Stimulated activated CD4-positive, alpha-beta T cell treated with anti-CD3 and anti-CD28 coated beads, Interleukin-12 subunit alpha, Interleukin-12 subunit beta, amount 100 ng/mL, for 4 hours (primary cell): ENCODE measurements around the gene MCOLN2.
A peak's percentile ranks its signal among the peaks of the same experiment; 100 is the strongest.
"Not testable (repeated sequence)": the region's sequence is repeated elsewhere in the genome, so short reads cannot be mapped to it uniquely, and the experiment has no call there.

Experiments used
- DNase-seq: peaks from one replicate; pipeline ENCODE4 v3.0.0-alpha.2; 2020

Gene MCOLN2

DNA sequence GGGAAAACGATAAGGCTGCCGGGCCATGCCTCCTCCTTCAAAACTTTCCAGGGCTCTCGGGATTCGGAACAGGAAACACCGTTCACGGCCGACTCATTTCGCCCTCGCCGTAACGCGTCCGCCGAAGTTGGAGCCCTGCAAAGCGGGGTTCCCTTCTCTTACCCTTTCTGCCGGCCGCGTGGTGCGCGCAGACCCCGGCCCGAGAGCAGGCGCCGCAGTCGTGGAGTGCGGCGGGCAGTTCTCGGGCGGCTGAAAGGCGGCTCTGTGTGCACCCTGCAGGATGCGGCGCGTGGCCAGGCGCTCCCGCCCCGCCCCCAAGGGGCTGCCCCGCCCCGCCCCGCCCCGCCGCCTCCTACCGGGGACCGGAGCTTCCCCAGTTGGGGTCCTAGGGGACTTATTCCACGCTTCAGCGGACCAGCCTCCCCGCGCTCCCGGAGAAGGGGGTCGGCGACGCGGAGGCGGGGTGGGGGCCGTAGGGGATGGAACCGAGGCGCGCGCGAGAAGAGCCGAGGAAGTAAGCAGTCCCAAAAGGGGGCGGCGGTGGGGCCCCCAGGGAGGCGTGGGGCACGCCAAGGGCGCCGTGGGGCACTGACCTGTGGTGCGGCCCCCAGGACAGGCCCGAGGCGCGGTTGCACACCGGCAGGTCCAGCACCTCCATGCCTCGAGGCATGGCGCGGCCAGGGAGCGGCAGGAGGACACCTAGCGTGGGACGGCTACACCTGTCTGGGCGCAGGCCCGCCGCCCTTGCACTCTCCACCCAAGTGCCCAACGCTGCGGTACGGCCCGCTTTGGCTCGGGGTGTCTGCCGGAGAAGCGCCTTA is at the start of gene MCOLN2:
TSS of gene MCOLN2 (minus strand) at position 268 of the 821 bp plus-strand sequence. CDS start at position 27, 241 bp downstream.
- DNase-seq, result peak; percentile 46

DNA sequence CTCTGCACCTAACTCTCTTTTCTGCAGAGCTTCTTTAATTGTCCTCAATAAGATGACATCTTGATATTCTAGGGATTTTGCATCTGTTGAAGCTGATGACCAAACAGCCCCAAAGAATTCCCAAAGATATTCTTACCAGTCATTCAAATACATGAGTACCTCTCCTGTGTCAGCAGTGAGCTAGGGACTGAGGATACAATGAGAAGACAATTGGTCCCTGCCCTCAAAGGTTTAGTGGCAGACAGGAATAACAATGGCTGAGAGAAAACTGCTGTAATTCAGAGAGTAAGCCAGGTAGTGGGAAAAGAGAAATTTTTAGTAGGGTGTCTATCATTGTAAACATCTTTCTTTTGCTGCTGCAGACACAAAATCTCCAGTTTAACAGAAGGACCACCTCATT is 45.5 kb upstream of the MCOLN2 start:
- no peak for DNase-seq

GRCh38 chr1:85041793-85042192 is 44.9 kb upstream of the MCOLN2 start:
- DNase-seq, result no peak

GRCh38 chr1:85033221-85033620 is 36.3 kb upstream of the MCOLN2 start:
- no peak for DNase-seq

GRCh38 chr1:85030536-85030935 is 33.6 kb upstream of the MCOLN2 start:
- no peak for DNase-seq

DNA sequence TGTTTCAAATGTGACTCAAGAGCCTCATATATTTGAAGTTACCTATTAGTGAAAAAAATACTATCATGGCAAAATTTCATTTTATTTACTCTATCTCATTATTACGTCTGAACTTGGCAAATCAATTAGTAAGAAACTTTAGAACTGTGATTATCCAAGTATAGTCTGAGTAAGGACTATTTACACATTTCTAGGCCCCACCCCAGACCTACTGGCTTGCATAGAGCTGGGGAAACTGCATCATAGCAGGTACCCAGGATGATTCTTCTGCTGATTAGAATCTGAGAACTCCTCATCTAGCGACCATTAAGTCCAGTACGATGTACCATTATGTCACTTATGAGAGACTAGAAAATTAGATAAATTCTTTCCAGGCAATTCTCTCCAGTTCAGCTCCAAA is 31.2 kb upstream of the MCOLN2 start:
- no peak for DNase-seq

GRCh38 chr1:85027242-85027983 is 30.5 kb upstream of the MCOLN2 start:
- DNase-seq, result no peak

DNA sequence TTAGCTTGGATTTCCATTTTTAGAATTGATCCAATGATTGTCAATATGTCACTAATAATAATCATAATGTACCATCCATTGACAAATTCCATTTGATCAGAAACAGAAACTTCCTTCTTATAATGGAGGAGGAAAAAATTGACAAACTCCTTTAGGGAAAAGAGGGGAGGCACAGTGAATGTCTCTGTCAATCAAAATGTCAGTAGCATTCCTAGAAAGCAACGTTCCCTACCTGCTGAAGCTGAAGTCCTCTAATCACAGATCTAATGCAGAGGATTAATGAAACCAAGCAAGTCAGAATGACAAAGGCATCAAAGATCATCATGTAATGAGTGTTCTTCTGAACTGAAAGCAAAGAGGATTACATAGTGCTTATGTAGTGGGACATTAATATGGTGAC is 29.0 kb upstream of the MCOLN2 start:
- no peak for DNase-seq

DNA sequence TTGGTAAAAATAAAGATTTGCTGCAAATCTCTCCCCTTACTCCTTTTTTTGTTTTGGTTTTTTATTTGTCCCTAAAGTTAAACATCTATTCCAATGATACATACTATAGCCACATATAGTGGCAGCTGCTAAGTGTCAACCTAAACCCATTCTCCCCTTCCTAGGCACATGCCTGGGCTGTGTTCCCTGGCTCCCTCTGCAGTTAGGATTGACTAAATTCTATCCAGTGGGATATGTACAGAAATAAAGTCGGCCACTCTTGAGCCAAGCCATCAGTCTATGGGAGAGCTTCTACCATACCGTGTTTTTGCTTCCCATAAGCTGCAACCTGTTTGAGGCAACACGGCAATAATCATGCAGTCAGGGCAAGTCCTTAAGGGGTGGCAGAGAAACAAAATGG is 27.8 kb upstream of the MCOLN2 start:
- DNase-seq, result no peak

GRCh38 chr1:85022700-85023099 is 25.8 kb upstream of the MCOLN2 start:
- no peak for DNase-seq

DNA sequence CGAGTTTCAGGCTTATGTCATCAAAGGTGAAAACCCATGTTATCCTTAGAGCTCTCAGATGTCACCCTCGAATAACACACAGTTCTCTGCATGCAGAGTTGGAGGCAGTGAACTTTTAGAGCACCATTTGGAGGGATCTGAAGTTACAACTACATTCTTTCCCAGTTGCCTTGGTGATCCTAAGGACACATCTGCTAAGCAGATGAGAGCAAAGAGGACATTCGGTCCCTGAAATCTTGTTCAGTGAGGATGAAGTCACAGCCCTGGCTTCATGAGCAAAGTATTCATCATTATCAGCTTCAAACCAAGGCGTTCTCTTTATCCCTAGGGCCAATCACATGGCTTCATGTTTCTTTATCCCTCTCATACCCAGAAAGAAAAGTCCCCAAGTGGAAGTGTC is 23.1 kb upstream of the MCOLN2 start:
- no peak for DNase-seq

DNA sequence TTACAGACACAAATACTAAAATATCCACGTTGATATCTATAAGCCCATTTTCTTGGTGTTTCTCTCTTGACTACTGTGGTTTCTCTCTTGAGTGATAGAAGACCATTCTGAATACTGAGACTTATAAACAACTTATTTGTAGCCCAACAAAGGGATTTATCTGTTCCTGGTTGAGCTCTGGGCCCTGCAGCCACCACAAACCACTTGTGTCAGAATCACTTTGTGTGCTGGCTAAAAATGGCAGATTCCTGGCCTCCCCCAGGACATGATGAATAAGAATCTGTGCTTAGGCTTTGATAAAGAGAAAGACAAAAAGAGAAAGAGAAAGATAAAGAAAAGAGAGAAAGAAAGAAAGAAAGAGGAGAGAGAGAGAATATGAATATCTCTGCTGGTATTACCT is 18.9 kb upstream of the MCOLN2 start:
- DNase-seq, result no peak

- DNase-seq, result not testable (repeated sequence)
Measured at GRCh38 chr1:85005641-85006040, 8.7 kb upstream of the MCOLN2 start.

GRCh38 chr1:85001742-85002141 is 4.8 kb upstream of the MCOLN2 start:
- no peak for DNase-seq

DNA sequence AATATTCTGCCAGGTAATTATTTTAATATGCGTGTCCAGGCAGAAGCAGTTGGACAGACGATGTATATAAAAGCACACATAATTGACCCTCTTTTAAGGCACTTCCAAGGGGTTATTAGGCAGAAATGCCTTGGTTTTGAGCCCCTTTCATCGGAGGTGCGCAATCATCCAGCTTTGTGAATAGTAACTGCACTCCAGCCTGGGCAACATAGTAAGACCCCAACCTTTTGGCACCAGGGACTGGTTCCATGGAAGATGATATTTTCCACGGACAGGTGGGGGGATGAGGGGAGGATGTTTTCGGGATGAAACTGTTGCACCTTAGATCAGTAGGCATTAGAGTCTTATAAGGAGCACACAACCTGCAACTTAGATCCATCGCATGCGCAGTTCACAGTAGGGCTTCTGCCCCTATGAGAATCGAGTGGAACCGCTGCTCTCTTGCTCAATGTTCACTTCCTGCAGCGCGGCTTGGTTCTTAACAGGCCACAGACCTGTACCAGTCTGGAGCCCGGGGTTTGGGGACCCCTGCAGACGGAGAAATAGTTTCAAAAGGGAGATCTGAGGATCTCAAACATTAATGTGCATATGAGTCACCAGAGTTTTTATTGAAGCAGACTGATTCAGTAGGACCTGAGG is 1.8 kb upstream of the MCOLN2 start:
- peak; percentile 22 for DNase-seq

DNA sequence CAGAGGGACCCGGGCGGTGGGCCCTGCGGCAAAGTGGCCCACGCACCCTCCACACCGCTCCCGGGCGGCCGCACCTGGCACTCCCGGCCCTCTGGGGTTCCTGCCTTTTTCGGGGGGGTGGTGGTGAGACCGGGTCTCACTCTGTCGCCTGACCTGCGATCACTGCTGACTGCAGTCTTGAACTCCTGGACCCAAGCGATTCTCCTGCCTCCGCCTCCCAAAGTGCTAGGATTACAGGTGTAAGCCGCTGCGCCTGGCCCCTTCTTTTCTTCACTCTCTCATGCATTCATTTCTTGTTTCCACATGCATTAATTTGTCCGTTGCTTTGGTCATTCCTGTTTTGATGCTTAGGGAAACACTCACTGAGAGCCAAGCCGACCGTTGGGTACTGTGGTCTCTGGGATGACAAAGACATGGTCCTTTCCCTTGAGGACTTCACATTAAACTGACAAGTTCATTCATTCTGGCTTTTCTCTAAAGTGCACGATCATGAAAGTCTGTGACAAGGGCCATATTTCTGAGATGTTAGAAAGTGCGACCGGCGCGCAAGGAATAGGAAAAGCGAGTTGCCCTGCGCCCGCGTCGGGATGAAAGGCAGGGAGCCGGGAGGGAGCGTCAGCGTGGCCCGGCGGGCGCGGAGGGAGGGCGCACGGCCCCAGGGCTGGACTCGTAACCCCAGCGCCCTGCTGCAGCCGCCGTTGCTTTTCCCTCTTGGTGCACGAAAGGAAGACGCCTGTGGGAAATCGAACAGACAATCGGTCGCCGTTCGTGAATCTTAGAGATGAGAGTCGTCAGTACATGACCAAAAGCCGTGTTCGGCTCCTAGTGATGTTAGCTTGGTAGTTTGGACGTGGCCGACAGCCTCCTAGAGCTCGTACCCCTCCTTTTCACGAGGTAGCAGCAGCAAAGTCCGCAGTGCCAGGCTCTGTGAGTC is 1.0 kb upstream of the MCOLN2 start:
- DNase-seq, result no peak

- no peak for DNase-seq
Measured at GRCh38 chr1:84995484-84996334, 1.2 kb downstream of the MCOLN2 start.

- DNase-seq, result no peak
Measured at GRCh38 chr1:84991097-84991920, 5.6 kb downstream of the MCOLN2 start.

- DNase-seq, result no peak
Measured at GRCh38 chr1:84988588-84988987, 8.3 kb downstream of the MCOLN2 start.

DNA sequence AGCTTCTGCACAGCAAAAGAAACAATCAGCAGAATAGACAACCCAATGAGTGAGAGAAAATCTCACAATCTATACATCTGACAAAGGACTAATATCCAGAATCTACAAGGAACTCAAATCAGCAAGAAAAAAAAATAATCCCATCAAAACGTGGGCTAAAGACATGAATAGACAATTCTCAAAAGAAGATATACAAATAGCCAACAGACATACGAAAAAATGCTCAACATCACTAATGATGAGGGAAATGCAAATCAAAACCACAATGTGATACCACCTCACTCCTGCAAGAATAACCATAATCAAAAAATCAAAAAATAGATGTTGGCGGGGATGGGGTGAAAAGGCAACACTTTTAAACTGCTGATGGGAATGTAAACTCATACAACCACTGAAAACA is 10.4 kb downstream of the MCOLN2 start:
- DNase-seq, result not testable (repeated sequence)

DNA sequence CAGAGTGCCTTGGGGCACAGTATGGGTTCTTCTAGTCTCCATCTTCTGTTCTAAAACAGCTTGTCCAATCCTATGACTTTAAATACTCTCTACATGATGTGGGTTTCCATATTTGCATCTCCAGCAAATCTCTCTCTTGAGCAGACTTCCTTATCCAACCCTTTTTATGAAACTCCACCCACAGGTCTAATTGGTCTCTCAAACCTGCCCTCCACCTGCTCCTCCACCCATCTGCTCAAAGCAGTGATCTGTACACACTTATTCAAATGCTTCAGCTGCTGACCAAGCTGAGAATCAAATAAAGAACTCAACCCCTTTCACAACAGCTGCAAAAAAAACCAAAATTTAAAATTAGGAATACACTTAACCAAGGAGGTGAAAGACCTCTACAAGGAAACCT is 11.5 kb downstream of the MCOLN2 start:
- no peak for DNase-seq
